ENCODE results near the gene TMEM229B. TPM values are rescaled to one million over a fixed set of nuclear protein-coding genes. Genes with fewer than 3 reads are reported as not detected.

TMEM229B gene
- 11.9 TPM for polyA plus RNA-seq
- long read RNA-seq, donor 1, partial matches to known transcripts = 0 of 1 reads
- long read RNA-seq, donor 1, other reads (novel, unspliced or antisense) = 0 of 1 reads
- long read RNA-seq, donor 2, full-length matches to known transcripts = 10 of 10 reads
- long read RNA-seq, donor 2, partial matches to known transcripts = 0 of 10 reads
- long read RNA-seq, donor 2, other reads (novel, unspliced or antisense) = 0 of 10 reads
- long read RNA-seq, donor 3 = 0 reads
- long read RNA-seq, donor 4, partial matches to known transcripts = 0 of 1 reads
- long read RNA-seq, donor 4, other reads (novel, unspliced or antisense) = 0 of 1 reads
- long read RNA-seq, donor 5, full-length matches to known transcripts = 1 of 1 reads
- long read RNA-seq, donor 5, partial matches to known transcripts = 0 of 1 reads
- long read RNA-seq, donor 5, other reads (novel, unspliced or antisense) = 0 of 1 reads
- long read RNA-seq, donor 6, full-length matches to known transcripts = 8 of 8 reads
- long read RNA-seq, donor 6, partial matches to known transcripts = 0 of 8 reads
- long read RNA-seq, donor 6, other reads (novel, unspliced or antisense) = 0 of 8 reads
- long read RNA-seq, donor 7, full-length matches to known transcripts = 1 of 1 reads
- long read RNA-seq, donor 7, partial matches to known transcripts = 0 of 1 reads
- long read RNA-seq, donor 7, other reads (novel, unspliced or antisense) = 0 of 1 reads
- long read RNA-seq, donor 8, full-length matches to known transcripts = 3 of 3 reads
- long read RNA-seq, donor 8, partial matches to known transcripts = 0 of 3 reads
- long read RNA-seq, donor 8, other reads (novel, unspliced or antisense) = 0 of 3 reads
- long read RNA-seq, donor 9 = 0 reads
- long read RNA-seq, donor 10 = 0 reads
- long read RNA-seq, donor 11, full-length matches to known transcripts = 1 of 1 reads
- long read RNA-seq, donor 11, partial matches to known transcripts = 0 of 1 reads
- long read RNA-seq, donor 11, other reads (novel, unspliced or antisense) = 0 of 1 reads

DNA sequence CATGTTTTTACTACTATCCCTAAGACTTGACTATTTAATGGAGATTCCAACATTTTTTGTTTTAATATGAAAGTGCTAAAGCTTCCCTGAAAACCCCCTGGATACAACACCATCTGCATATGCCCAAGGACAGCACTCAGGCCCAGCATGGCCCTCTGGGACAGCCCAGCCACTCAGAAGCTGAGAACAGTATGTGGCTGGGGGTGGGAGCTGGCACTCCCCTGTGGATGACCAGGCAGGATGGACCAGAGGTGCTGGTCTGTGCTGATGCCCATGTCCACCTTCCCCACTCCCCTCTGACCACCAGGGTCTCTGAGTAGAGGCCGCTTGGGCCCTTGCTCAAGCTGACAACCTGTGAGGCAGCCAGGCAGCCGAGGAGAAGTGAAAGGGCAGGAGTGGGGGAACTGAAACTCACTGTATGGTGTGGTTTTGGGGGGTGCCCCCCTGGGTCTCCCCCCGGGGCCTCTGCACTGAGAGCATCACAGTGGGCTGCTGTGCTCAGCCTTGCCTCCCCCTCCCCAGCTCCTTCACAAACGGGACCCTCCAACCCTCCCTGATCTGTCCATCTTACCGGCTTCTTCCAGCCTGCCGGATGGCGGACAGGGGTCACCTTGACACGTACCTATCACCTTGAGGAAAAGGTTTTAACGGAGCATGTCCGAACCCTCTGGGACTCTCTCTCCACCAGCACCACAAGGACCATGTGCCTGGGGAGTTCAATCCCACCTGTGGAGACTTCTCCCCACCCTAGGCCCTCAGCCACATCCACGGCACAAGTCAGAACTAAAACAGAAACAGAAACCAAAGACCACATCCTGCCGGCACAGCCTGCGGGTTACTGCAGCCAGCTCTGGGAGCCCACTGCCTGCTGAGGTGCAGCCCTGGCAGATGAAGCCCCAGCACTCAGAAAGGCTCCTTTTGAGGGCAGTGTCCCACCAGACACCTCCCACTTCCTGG lies at the start of gene TMEM229B:
TSS of gene TMEM229B (minus strand) at position 785 of the 957 bp plus-strand sequence. CDS start 14,798 bp downstream, outside the sequence.
- H3K4me3 ChIP-seq (ENCODE audit: low read length) = no peak within 1 kb of the TSS
- peaks cover 16% of the 10 kb centered on the region for H3K36me3 ChIP-seq (ENCODE audit: control insufficient read depth, insufficient read depth, low read length)
- no CpG with 5 or more reads among the region's 13 CpGs for WGBS (ENCODE audit: insufficient coverage, low lambda C conversion rate)
- no peaks in the 10 kb centered on the region for H3K27me3 ChIP-seq (ENCODE audit: control insufficient read depth, insufficient read depth, low read length)
- peak in 1 of 2 donors; percentile 47 for DNase-seq
- no peak within 1 kb of the TSS for H3K27ac ChIP-seq (ENCODE audit: low read length)
- H3K4me1 ChIP-seq (ENCODE audit: control insufficient read depth, insufficient read depth, low read length) = peaks cover 4% of the 10 kb centered on the region
- H3K9me3 ChIP-seq (ENCODE audit: control insufficient read depth, low read depth, low read length) = peaks cover 4% of the 10 kb centered on the region

DNA sequence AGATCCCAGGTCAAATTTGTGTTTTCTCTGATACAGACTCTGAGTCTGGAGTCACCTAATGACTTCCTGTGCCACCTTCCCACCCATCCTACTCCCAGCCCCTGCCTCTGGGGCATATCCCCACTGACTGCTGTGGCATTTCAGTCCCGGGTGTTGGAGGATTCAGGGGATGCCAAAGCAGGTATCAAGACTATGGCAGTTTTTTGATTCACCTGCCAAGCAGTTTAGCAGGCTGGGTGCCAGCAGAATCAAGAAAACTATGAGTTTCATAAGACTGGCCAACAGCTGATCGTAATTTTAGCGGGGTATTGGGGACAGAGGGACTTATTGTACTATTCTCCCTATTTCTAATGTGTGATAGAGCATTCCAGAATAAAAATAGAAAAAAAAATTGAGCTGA lies 49.2 kb upstream of the TMEM229B start:
- Histone ChIP-seq H3K9me3 (ENCODE audit: control insufficient read depth, low read depth, low read length) (no peaks in the 10 kb centered on the region), H3K27me3 (ENCODE audit: control insufficient read depth, insufficient read depth, low read length) (no peaks in the 10 kb centered on the region), H3K36me3 (ENCODE audit: control insufficient read depth, insufficient read depth, low read length) (no peaks in the 10 kb centered on the region), H3K4me3 (ENCODE audit: low read length) (no peak overlapping the region), H3K27ac (ENCODE audit: low read length) (no peak overlapping the region), H3K4me1 (ENCODE audit: control insufficient read depth, insufficient read depth, low read length) (peaks cover 20% of the 10 kb centered on the region)
- no peak for DNase-seq
- 80% methylated on average over 1 of the region's 3 CpGs for WGBS (ENCODE audit: insufficient coverage, low lambda C conversion rate)

DNA sequence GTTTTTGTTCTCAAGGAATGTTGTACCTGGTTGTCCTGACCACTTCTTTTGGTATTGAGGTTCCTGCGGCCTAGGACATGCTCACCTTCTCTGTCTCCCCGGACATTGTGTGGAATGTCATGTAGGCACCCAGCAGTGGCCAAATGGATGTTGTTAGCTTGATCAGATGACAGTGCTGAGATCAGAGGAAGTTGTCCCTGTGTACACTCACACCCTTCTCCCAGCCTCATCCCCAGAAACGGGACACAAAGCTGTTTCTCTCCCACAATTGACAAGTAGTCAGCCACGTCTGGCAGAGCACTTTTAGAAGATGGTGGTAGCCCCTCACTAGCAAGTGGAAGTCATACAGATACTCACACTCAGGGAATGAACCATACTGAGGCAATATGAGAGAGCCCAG lies 47.6 kb upstream of the TMEM229B start:
- Histone ChIP-seq H3K27me3 (ENCODE audit: control insufficient read depth, insufficient read depth, low read length) (no peaks in the 10 kb centered on the region), H3K4me1 (ENCODE audit: control insufficient read depth, insufficient read depth, low read length) (peaks cover 16% of the 10 kb centered on the region), H3K27ac (ENCODE audit: low read length) (no peak overlapping the region), H3K4me3 (ENCODE audit: low read length) (no peak overlapping the region), H3K36me3 (ENCODE audit: control insufficient read depth, insufficient read depth, low read length) (no peaks in the 10 kb centered on the region), H3K9me3 (ENCODE audit: control insufficient read depth, low read depth, low read length) (no peaks in the 10 kb centered on the region)
- DNase-seq = no peak
- no CpG with 5 or more reads among the region's 4 CpGs for WGBS (ENCODE audit: insufficient coverage, low lambda C conversion rate)

DNA sequence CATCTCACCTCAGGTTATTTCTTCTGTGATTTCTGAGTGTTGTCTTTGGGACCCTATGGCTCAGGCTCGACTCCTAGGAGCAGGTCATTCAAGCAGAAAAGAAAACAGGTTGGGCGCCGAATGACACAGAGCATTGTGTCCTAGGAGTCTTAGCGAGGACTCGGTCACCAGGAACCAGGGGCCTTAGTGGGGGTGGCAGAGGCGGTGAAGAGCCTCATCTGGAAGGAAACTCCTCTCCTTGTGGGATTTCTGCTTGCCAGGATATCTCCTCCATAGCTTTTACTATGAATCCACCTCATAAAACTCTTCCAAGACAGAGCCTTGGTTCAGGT lies 45.2 kb upstream of the TMEM229B start:
- H3K36me3 ChIP-seq (ENCODE audit: control insufficient read depth, insufficient read depth, low read length) = no peaks in the 10 kb centered on the region
- peak overlapping the region; percentile 66 for H3K4me3 ChIP-seq (ENCODE audit: low read length)
- H3K27ac ChIP-seq (ENCODE audit: low read length) = peak overlapping the region; percentile 93
- WGBS (ENCODE audit: insufficient coverage, low lambda C conversion rate) = 0% methylated on average over 1 of the region's 6 CpGs
- peak in 1 of 2 donors; percentile 30 for DNase-seq
- no peaks in the 10 kb centered on the region for H3K9me3 ChIP-seq (ENCODE audit: control insufficient read depth, low read depth, low read length)
- H3K4me1 ChIP-seq (ENCODE audit: control insufficient read depth, insufficient read depth, low read length) = peaks cover 10% of the 10 kb centered on the region
- H3K27me3 ChIP-seq (ENCODE audit: control insufficient read depth, insufficient read depth, low read length) = no peaks in the 10 kb centered on the region

DNA sequence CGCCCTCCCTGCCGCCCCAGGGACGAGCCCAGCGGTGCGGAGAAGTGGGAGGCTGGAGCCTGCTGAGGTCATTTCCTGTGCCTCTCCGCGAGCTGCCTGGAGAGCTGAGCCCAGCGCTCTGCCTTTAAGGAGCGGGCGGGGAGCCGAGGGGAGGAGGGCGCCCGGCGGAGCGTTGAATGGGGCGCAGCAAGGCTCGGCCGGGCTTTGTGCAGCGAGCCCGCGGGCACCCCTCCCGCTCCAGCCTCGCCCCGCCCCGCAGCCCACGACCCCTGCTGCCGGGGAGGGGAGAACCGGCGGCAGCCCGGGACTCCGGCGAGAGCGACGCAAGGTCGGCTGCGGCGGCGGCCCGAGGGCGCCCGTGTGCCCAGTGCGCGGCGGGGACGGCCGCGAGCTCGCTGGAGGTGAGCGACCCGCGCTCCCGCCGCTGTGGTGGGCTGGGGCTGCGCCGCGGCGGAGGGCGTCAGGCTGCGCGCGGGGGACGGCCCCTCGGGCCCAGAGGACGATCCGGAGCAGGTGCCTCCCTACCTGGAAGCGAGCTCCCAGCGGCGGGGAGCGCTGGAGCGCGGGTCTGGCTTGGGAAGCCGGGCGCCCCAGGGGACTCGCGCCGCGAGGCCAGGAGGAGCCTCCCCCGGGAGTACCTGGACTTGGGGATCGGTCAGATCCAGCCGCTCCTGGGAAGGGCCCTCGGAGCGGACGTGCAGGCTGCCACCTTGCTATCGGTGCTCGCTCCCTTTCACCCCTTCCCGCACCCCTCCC lies 44.7 kb upstream of the TMEM229B start, which contains the start of gene PLEKHH1:
TSS of gene PLEKHH1 (plus strand) at position 293 of the 756 bp plus-strand sequence. CDS start 8,578 bp downstream, outside the sequence.
- Histone ChIP-seq H3K27me3 (ENCODE audit: control insufficient read depth, insufficient read depth, low read length) (no peaks in the 10 kb centered on the region), H3K4me1 (ENCODE audit: control insufficient read depth, insufficient read depth, low read length) (peaks cover 10% of the 10 kb centered on the region), H3K4me3 (ENCODE audit: low read length) (peak within 1 kb of the TSS; percentile 66), H3K9me3 (ENCODE audit: control insufficient read depth, low read depth, low read length) (no peaks in the 10 kb centered on the region), H3K27ac (ENCODE audit: low read length) (peak within 1 kb of the TSS; percentile 93), H3K36me3 (ENCODE audit: control insufficient read depth, insufficient read depth, low read length) (no peaks in the 10 kb centered on the region)
- no CpG with 5 or more reads among the region's 86 CpGs for WGBS (ENCODE audit: insufficient coverage, low lambda C conversion rate)
- DNase-seq = peak; percentile 83 to 94

DNA sequence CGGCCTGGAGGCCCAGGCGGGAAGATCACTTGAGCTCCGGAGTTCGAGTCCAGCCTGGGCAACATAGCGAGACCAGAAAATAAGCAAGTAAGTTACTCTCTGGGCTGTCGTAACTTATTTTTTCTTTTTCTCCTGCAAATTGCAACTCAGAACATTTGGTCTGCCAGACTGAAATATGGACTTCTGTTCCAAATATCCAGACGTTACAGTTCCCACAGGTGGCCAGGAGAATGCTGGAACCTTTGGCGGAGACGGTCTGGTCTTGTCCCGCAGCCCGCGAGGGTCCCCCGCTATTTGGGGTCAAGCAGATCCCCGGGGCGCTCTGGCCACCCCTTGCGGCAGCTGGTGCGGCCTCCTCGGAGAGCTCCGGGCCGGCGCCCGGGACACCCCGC lies 44.1 kb upstream of the TMEM229B start:
- Histone ChIP-seq H3K4me3 (ENCODE audit: low read length) (peak overlapping the region; percentile 46), H3K4me1 (ENCODE audit: control insufficient read depth, insufficient read depth, low read length) (peaks cover 10% of the 10 kb centered on the region), H3K9me3 (ENCODE audit: control insufficient read depth, low read depth, low read length) (no peaks in the 10 kb centered on the region), H3K36me3 (ENCODE audit: control insufficient read depth, insufficient read depth, low read length) (no peaks in the 10 kb centered on the region), H3K27ac (ENCODE audit: low read length) (peak overlapping the region; percentile 80), H3K27me3 (ENCODE audit: control insufficient read depth, insufficient read depth, low read length) (no peaks in the 10 kb centered on the region)
- no CpG with 5 or more reads among the region's 23 CpGs for WGBS (ENCODE audit: insufficient coverage, low lambda C conversion rate)
- no peak for DNase-seq

DNA sequence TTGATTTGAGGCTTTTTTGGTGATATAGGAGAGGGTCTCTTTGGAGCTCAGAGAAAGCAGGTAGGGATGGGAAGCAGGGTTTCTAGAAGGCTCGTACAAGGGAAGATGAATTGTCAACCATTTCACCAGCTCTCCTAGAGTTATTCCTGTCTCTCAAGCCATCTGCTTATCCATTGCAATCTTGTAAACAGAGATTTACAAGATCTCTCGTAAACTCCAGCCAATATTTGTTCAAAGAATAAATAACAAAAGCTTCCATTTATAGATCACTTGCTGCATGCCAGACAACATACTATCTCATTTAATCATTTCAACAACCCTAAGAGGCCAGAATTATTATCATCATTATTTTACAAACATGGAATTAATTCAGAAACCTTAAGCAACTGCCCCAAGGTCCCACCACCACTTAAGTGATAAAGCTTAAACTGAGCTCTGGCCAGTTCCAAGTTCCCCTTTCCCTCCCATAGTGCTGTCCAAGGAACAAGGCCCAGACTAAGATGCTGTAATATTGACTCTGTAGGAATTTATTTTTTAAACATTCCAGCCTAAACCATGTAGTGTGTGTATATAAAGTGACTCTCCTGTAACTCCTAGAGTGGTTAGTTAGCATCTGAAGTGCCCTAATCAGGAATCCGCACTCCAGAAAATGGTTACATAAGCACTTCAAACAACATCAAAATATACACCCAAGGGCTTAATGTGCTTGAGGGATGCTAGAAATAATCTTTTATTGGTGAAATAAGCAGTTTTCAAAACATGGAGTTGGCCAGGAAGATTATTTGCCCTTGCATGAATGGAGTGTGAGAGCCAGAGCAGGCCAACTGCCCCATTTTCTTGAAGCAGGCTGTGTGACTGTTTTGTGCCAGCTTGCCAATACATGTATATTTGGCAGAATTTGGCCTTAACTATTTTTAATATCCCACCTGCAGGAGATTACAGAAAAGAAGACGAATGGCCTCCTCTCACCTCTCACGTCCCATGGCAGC lies 41.7 kb upstream of the TMEM229B start:
- 93% methylated on average over 3 of the region's 5 CpGs for WGBS (ENCODE audit: insufficient coverage, low lambda C conversion rate)
- Histone ChIP-seq H3K4me1 (ENCODE audit: control insufficient read depth, insufficient read depth, low read length) (peaks cover 17% of the 10 kb centered on the region), H3K36me3 (ENCODE audit: control insufficient read depth, insufficient read depth, low read length) (no peaks in the 10 kb centered on the region), H3K9me3 (ENCODE audit: control insufficient read depth, low read depth, low read length) (no peaks in the 10 kb centered on the region), H3K27ac (ENCODE audit: low read length) (no peak overlapping the region), H3K4me3 (ENCODE audit: low read length) (no peak overlapping the region), H3K27me3 (ENCODE audit: control insufficient read depth, insufficient read depth, low read length) (no peaks in the 10 kb centered on the region)
- DNase-seq = no peak

DNA sequence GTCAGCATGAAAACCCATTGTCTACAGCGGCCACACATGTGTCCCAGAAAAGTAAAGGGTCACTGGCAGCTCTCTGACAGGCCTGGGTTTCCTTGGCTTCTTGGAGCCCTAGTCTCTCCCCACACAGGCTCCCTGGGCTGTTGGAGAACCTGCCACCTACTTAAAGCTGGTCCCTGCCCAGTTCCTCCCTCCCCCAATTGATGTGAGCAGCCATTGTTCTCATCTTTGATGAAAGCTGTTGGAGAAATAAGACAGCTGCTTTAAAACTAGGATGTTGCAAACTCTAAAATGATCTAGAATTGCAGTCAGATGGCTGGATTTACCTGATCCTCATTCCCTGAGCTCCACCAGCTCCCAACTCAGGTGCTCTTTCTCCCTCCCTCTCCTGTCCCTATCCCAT lies 39.8 kb upstream of the TMEM229B start:
- no CpG with 5 or more reads among the region's 1 CpG for WGBS (ENCODE audit: insufficient coverage, low lambda C conversion rate)

More for the DNA sequence above, 39.8 kb upstream of the TMEM229B start:
- Histone ChIP-seq H3K9me3 (ENCODE audit: control insufficient read depth, low read depth, low read length) (no peaks in the 10 kb centered on the region), H3K27me3 (ENCODE audit: control insufficient read depth, insufficient read depth, low read length) (no peaks in the 10 kb centered on the region), H3K36me3 (ENCODE audit: control insufficient read depth, insufficient read depth, low read length) (no peaks in the 10 kb centered on the region), H3K4me3 (ENCODE audit: low read length) (no peak overlapping the region), H3K4me1 (ENCODE audit: control insufficient read depth, insufficient read depth, low read length) (peaks cover 13% of the 10 kb centered on the region), H3K27ac (ENCODE audit: low read length) (no peak overlapping the region)
- no peak for DNase-seq
